Smooth muscle cell (in vitro differentiated cells): ENCODE results near the gene CEP57L1. TPM values are rescaled to one million over a fixed set of nuclear protein-coding genes. Genes with fewer than 3 reads are reported as not detected.
"Not testable (repeated sequence)": the region's sequence is repeated elsewhere in the genome, so short reads cannot be mapped to it uniquely, and the experiment has no call there.

Experiments
- DNase-seq: peaks from one replicate; lab custom pipeline; 2025; ENCODE audit not compliant: unreplicated experiment; lab: John Stamatoyannopoulos, UW
- H2AFZ ChIP-seq: fragments of 200-600 bp; sonication (generic); 2 replicates; pipeline ENCODE4 v1.6.0; 2016; ENCODE audit warnings: antibody characterized with exemption, low read depth, mild to moderate bottlenecking
- H3F3A ChIP-seq: fragments of 200-600 bp; sonication (generic); 2 replicates; pipeline ENCODE4 v1.6.0; 2017; ENCODE audit warnings: antibody characterized with exemption, low read depth
- H3K27ac ChIP-seq: fragments of 200-600 bp; sonication (generic); 2 replicates; pipeline ENCODE4 v1.5.1; 2016; ENCODE audit warnings: low read depth, mild to moderate bottlenecking
- H3K27me3 ChIP-seq: fragments of 200-600 bp; sonication (generic); 2 replicates; pipeline ENCODE4 v1.6.1; 2016; ENCODE audit warnings: low read depth, mild to moderate bottlenecking
- H3K36me3 ChIP-seq: fragments of 200-600 bp; sonication (generic); 2 replicates; pipeline ENCODE4 v1.5.1; 2016; ENCODE audit warnings: low read depth
- H3K4me1 ChIP-seq: fragments of 200-600 bp; sonication (generic); 2 replicates; pipeline ENCODE4 v1.5.1; 2016; ENCODE audit warnings: low read depth
- H3K4me2 ChIP-seq: fragments of 200-600 bp; sonication (generic); 2 replicates; pipeline ENCODE4 v1.6.0; 2016; ENCODE audit warnings: mild to moderate bottlenecking
- H3K4me3 ChIP-seq: fragments of 200-600 bp; sonication (generic); 2 replicates; pipeline ENCODE4 v1.5.1; 2016; ENCODE audit warnings: mild to moderate bottlenecking
- H3K79me2 ChIP-seq: fragments of 200-600 bp; sonication (generic); 2 replicates; pipeline ENCODE4 v1.6.0; 2016; ENCODE audit warnings: low read depth, mild to moderate bottlenecking
- H3K9ac ChIP-seq: fragments of 200-600 bp; sonication (generic); 2 replicates; pipeline ENCODE4 v1.6.0; 2016; ENCODE audit warnings: low read depth
- H3K9me3 ChIP-seq: fragments of 200-600 bp; sonication (generic); replicated peaks from 2 replicates; pipeline ENCODE4 v1.5.1; 2016; ENCODE audit warnings: low read depth
- H4K20me1 ChIP-seq: fragments of 200-600 bp; sonication (generic); 2 replicates; pipeline ENCODE4 v1.6.0; 2016; ENCODE audit warnings: low read depth
- CTCF ChIP-seq: fragments of 200-600 bp; sonication (generic); IDR thresholded peaks from 2 replicates; pipeline ENCODE4 v1.5.1; 2017; ENCODE audit warnings: borderline replicate concordance, mild to moderate bottlenecking, antibody characterized with exemption; ENCODE audit not compliant: insufficient read depth, poor library complexity, severe bottlenecking
- WGBS: methylation state at CpG from one replicate; pipeline ENCODE4 v1.1.7; 2016; ENCODE audit warnings: low lambda C conversion rate; 5-methylcytosine and 5-hydroxymethylcytosine counted together
- polyA plus RNA-seq: library from polyadenylated mRNA; unstranded; fragments of >200 nt; fragmentation: Nextera tagmentation; extraction: Ambion mirVana; gene quantifications from 2 replicates; pipeline ENCODE4 v1.2.1, GENCODE V29; 2016
- total RNA-seq: library from RNA; depleted of rRNA; stranded (reverse); fragments of >200 nt; gene quantifications from 2 replicates; pipeline ENCODE4 v1.2.3, GENCODE V29; 2014

The CEP57L1 gene
- total and polyA plus RNA-seq, 2 experiments from 2014 or later: 24.0 to 36.8 TPM

- Histone ChIP-seq H3K79me2 (no peaks in the 10 kb centered on the region), H2AFZ (no peak overlapping the region), H3K9ac (no peak overlapping the region), H4K20me1 (no peaks in the 10 kb centered on the region), H3K9me3 (no peaks in the 10 kb centered on the region), H3F3A (no peaks in the 10 kb centered on the region), H3K27ac (no peak overlapping the region), H3K36me3 (no peaks in the 10 kb centered on the region), H3K4me3 (no peak overlapping the region), H3K4me2 (no peak overlapping the region), H3K4me1 (no peaks in the 10 kb centered on the region), H3K27me3 (peaks cover 43% of the 10 kb centered on the region)
- WGBS: 46% methylated on average over 5 of the region's 5 CpGs
- no peak for TF ChIP-seq CTCF
- DNase-seq: no peak
These were observed 92.8 kb downstream of the CEP57L1 start for GRCh38 chr6:109188115-109188411.

- DNase-seq, H3K4me3 ChIP-seq, H3K27ac ChIP-seq, H3K4me2 ChIP-seq, H4K20me1 ChIP-seq, H3K9ac ChIP-seq, H3K9me3 ChIP-seq, H3K4me1 ChIP-seq, H3K36me3 ChIP-seq, H3F3A ChIP-seq, H3K79me2 ChIP-seq, H2AFZ ChIP-seq: not testable (repeated sequence)
- peaks cover 10% of the 10 kb centered on the region for H3K27me3 ChIP-seq
These were observed 96.1 kb downstream of the CEP57L1 start for GRCh38 chr6:109191368-109191767.

- H3K9me3 ChIP-seq: no peaks in the 10 kb centered on the region
- H3K27ac ChIP-seq: no peak overlapping the region
- H3K36me3 ChIP-seq: no peaks in the 10 kb centered on the region
- H2AFZ ChIP-seq: no peak overlapping the region
- 97% methylated on average over 4 of the region's 4 CpGs for WGBS
- no peaks in the 10 kb centered on the region for H3K27me3 ChIP-seq
- no peaks in the 10 kb centered on the region for H3F3A ChIP-seq
- DNase-seq: no peak
- no peaks in the 10 kb centered on the region for H4K20me1 ChIP-seq
- no peak overlapping the region for H3K9ac ChIP-seq
- no peak overlapping the region for H3K4me3 ChIP-seq
- H3K4me1 ChIP-seq: no peaks in the 10 kb centered on the region
- H3K4me2 ChIP-seq: no peak overlapping the region
- H3K79me2 ChIP-seq: no peaks in the 10 kb centered on the region
- no peak for TF ChIP-seq CTCF
These were observed 97.6 kb downstream of the CEP57L1 start for GRCh38 chr6:109192865-109193264.

GRCh38 chr6:109194880-109195279, 99.6 kb downstream of the CEP57L1 start:
- WGBS: 80% methylated on average over 1 of the region's 1 CpG
- no peaks in the 10 kb centered on the region for H3K36me3 ChIP-seq
- no peak for TF ChIP-seq CTCF

More at GRCh38 chr6:109194880-109195279, 99.6 kb downstream of the CEP57L1 start:
- no peak for DNase-seq
- H3K4me2 ChIP-seq: no peak overlapping the region
- H3K9me3 ChIP-seq: no peaks in the 10 kb centered on the region
- no peaks in the 10 kb centered on the region for H3K79me2 ChIP-seq
- no peak overlapping the region for H3K4me3 ChIP-seq
- no peak overlapping the region for H3K27ac ChIP-seq
- no peak overlapping the region for H2AFZ ChIP-seq
- H3K9ac ChIP-seq: no peak overlapping the region
- no peaks in the 10 kb centered on the region for H3K4me1 ChIP-seq
- H4K20me1 ChIP-seq: no peaks in the 10 kb centered on the region
- no peaks in the 10 kb centered on the region for H3F3A ChIP-seq
- no peaks in the 10 kb centered on the region for H3K27me3 ChIP-seq
